Measurements from ENCODE around the gene ZC2HC1B. TPM values are rescaled to one million over a fixed set of nuclear protein-coding genes. Genes with fewer than 3 reads are reported as not detected.

ZC2HC1B gene
- polyA plus RNA-seq, 6 donors from 2014 or later = not detected

DNA sequence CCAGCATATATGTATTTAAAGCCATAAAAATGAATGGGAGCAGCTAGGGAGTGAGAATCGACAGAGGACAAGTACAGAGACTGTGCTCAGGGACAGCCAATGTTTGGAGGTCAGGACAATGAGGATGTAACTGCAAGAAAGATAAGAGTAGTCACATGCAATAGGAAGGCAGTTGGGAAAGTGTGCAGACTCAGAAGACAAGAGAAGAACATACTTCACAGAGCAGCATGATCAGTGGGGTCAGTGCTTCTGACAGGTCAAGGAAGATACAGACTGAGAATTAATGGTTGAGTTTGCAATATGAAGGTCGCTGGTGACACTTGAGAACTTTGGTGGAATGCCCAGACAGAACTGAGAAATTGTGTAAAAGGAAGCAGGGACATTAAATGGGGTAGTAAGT, 118.7 kb downstream of the ZC2HC1B start:
- Mint-ChIP-seq H3K27me3 (no peaks in the 10 kb centered on the region), H3K27ac (no peak overlapping the region), H3K4me1 (no peaks in the 10 kb centered on the region), H3K9me3 (peaks cover 0 to 6% (median 0%) of the 10 kb centered on the region in 7 donors), H3K4me3 (no peak overlapping the region), H3K36me3 (no peaks in the 10 kb centered on the region)
- no peak for DNase-seq
- no peak for ATAC-seq (ENCODE audit: low read depth in 2 of 2)

- H3K4me3 Mint-ChIP-seq = no peak overlapping the region
- peaks cover 0 to 6% (median 2%) of the 10 kb centered on the region in 7 donors for H3K9me3 Mint-ChIP-seq
- H3K27ac Mint-ChIP-seq = no peak overlapping the region
- ATAC-seq (ENCODE audit: low read depth in 2 of 2) (no peak), DNase-seq (no peak)
- H3K36me3 Mint-ChIP-seq = peaks cover 0 to 11% of the 10 kb centered on the region in 2 donors
- no peaks in the 10 kb centered on the region for H3K4me1 Mint-ChIP-seq
- no peaks in the 10 kb centered on the region for H3K27me3 Mint-ChIP-seq
Observed at GRCh38 chr6:143984666-143985065, 120.4 kb downstream of the ZC2HC1B start.

- no peaks in the 10 kb centered on the region for H3K27me3 Mint-ChIP-seq
- DNase-seq (no peak), ATAC-seq (ENCODE audit: low read depth in 2 of 2) (no peak)
- peaks cover 0 to 14% of the 10 kb centered on the region in 2 donors for H3K36me3 Mint-ChIP-seq
- no peak overlapping the region for H3K4me3 Mint-ChIP-seq
- no peak overlapping the region for H3K27ac Mint-ChIP-seq
- peaks cover 0 to 9% (median 0%) of the 10 kb centered on the region in 7 donors for H3K9me3 Mint-ChIP-seq
- no peaks in the 10 kb centered on the region for H3K4me1 Mint-ChIP-seq
Observed at GRCh38 chr6:143986463-143987065, 122.3 kb downstream of the ZC2HC1B start.

Other genes starting within 250 kb of the ZC2HC1B start
- 1 to 10 TPM in 5 of 6 donors, under 1 TPM in 1; 0.05 to 3.5 (median 1.5) TPM for gene PHACTR2, start 186.5 kb upstream of the ZC2HC1B start, polyA plus RNA-seq (ENCODE audit: low read depth in 6 of 6)
- gene LTV1, start 21.1 kb upstream of the ZC2HC1B start, polyA plus RNA-seq (ENCODE audit: low read depth in 6 of 6) = 10 to 100 TPM; 23.9 to 30.1 (median 26.8) TPM
- gene PLAGL1, start 143.8 kb downstream of the ZC2HC1B start, polyA plus RNA-seq (ENCODE audit: low read depth in 6 of 6) = 10 to 100 TPM in 3 of 6 donors, 1 to 10 TPM in 3; 8.5 to 12.5 (median 10.1) TPM
- 100 to 1,000 TPM; 314 to 420 (median 370) TPM for gene SF3B5, start 231.1 kb downstream of the ZC2HC1B start, polyA plus RNA-seq (ENCODE audit: low read depth in 6 of 6)

All from naive B cell (primary cell).